CD4-positive, alpha-beta T cell treated with Interleukin-21 for 1 hour (primary cell): ENCODE data around the gene DIP2C.
"Not testable (repeated sequence)": the region's sequence is repeated elsewhere in the genome, so short reads cannot be mapped to it uniquely, and the experiment has no call there.

ENCODE experiments used
- DNase-seq: peaks from one replicate; pipeline ENCODE4 v3.0.0-alpha.2; 2020

Gene DIP2C

GRCh38 chr10:607545-608185 is 81.8 kb downstream of the DIP2C start:
- DNase-seq, result no peak

GRCh38 chr10:606762-607544 is 82.5 kb downstream of the DIP2C start:
- DNase-seq, result no peak

- DNase-seq, result no peak
Measured at GRCh38 chr10:605632-606325, 83.7 kb downstream of the DIP2C start.

- no peak for DNase-seq
Measured at GRCh38 chr10:604716-605631, 84.5 kb downstream of the DIP2C start.

GRCh38 chr10:603745-604144 is 85.7 kb downstream of the DIP2C start:
- DNase-seq, result no peak

- no peak for DNase-seq
Measured at GRCh38 chr10:602391-603005, 87.0 kb downstream of the DIP2C start.

GRCh38 chr10:601660-601963 is 87.9 kb downstream of the DIP2C start:
- DNase-seq, result no peak

GRCh38 chr10:600876-601659 is 88.4 kb downstream of the DIP2C start:
- no peak for DNase-seq

- no peak for DNase-seq
Measured at GRCh38 chr10:600234-600633, 89.2 kb downstream of the DIP2C start.

- DNase-seq, result no peak
Measured at GRCh38 chr10:599767-600166, 89.7 kb downstream of the DIP2C start.

- no peak for DNase-seq
Measured at GRCh38 chr10:598415-599170, 90.9 kb downstream of the DIP2C start.

- DNase-seq, result no peak
Measured at GRCh38 chr10:597976-598375, 91.5 kb downstream of the DIP2C start.

GRCh38 chr10:596725-597345 is 92.6 kb downstream of the DIP2C start:
- DNase-seq, result no peak

GRCh38 chr10:596131-596530 is 93.3 kb downstream of the DIP2C start:
- DNase-seq, result not testable (repeated sequence)

GRCh38 chr10:595473-595872 is 94.0 kb downstream of the DIP2C start:
- DNase-seq, result no peak

- no peak for DNase-seq
Measured at GRCh38 chr10:594584-595270, 94.7 kb downstream of the DIP2C start.

GRCh38 chr10:593901-594457 is 95.5 kb downstream of the DIP2C start:
- DNase-seq, result no peak

- DNase-seq, result no peak
Measured at GRCh38 chr10:593421-593820, 96.0 kb downstream of the DIP2C start.

- no peak for DNase-seq
Measured at GRCh38 chr10:593016-593415, 96.5 kb downstream of the DIP2C start.

GRCh38 chr10:591646-592045 is 97.8 kb downstream of the DIP2C start:
- DNase-seq, result no peak
